CD4-positive, CD25-positive, alpha-beta regulatory T cell (primary cell): ENCODE results near the gene ZNF407. TPM values are rescaled to one million over a fixed set of nuclear protein-coding genes. Genes with fewer than 3 reads are reported as not detected.

Experiments
- ATAC-seq, 2 donors: fragments of 150-1000 bp; cut with Tn5 transposase; one replicate each; pipeline ENCODE4 v1.10.0; 2021; ENCODE audit warnings: low read depth in 2 of 2, moderate number of reproducible peaks in 2 of 2, moderate library complexity in 1 of 2
- DNase-seq, 3 donors: peaks; one replicate each; pipeline versions ENCODE4 v3.0.0 to v3.0.0-alpha.2; 2012 to 2022; ENCODE audit warnings: mixed read lengths in 1 of 3
- H3K27ac ChIP-seq: one replicate; pipeline ENCODE4 v1.7.0; 2013; ENCODE audit warnings: mild to moderate bottlenecking, low read length; ENCODE audit not compliant: insufficient read depth, poor library complexity, severe bottlenecking
- H3K27me3 ChIP-seq: one replicate; pipeline ENCODE4 v1.7.0; 2013; ENCODE audit warnings: low read length; ENCODE audit not compliant: control insufficient read depth, insufficient read depth
- H3K36me3 ChIP-seq: one replicate; pipeline ENCODE4 v1.7.0; 2013; ENCODE audit warnings: mild to moderate bottlenecking, low read length, moderate library complexity; ENCODE audit not compliant: control insufficient read depth, insufficient read depth
- H3K4me1 ChIP-seq: 2 replicates; pipeline ENCODE4 v1.7.0; 2013; ENCODE audit warnings: mild to moderate bottlenecking, low read length; ENCODE audit not compliant: insufficient read depth, control insufficient read depth, poor library complexity, severe bottlenecking
- H3K4me3 ChIP-seq: one replicate; pipeline ENCODE4 v1.7.0; 2013; ENCODE audit warnings: low read depth, mild to moderate bottlenecking, low read length, moderate library complexity
- H3K9me3 ChIP-seq, 2 experiments: 1 replicate in 1 of 2; 2 replicates in 1 of 2; pipeline ENCODE4 v1.7.0; 2013; ENCODE audit warnings: low read length in 2 of 2, mild to moderate bottlenecking in 1 of 2, moderate library complexity in 1 of 2; ENCODE audit not compliant: control insufficient read depth in 2 of 2
- H3K27ac Mint-ChIP-seq, 3 donors: one replicate each; pipeline ENCODE4 v1.8.0; 2020 to 2022; ENCODE audit warnings: mild to moderate bottlenecking in 3 of 3, mixed read lengths in 3 of 3, moderate library complexity in 2 of 3
- H3K27me3 Mint-ChIP-seq: one replicate; pipeline ENCODE4 v1.8.0; 2022; ENCODE audit warnings: mild to moderate bottlenecking, mixed read lengths
- H3K36me3 Mint-ChIP-seq: one replicate; pipeline ENCODE4 v1.8.0; 2020; ENCODE audit warnings: mixed read lengths
- H3K4me1 Mint-ChIP-seq, 4 donors: one replicate each; pipeline ENCODE4 v1.8.0; 2020 to 2022; ENCODE audit warnings: mixed read lengths in 4 of 4, mild to moderate bottlenecking in 1 of 4
- H3K4me3 Mint-ChIP-seq, 4 donors: one replicate each; pipeline ENCODE4 v1.8.0; 2020 to 2022; ENCODE audit warnings: mild to moderate bottlenecking in 4 of 4, mixed read lengths in 4 of 4, moderate library complexity in 3 of 4
- H3K9me3 Mint-ChIP-seq, 7 donors: one replicate each; pipeline ENCODE4 v1.8.0; 2020 to 2022; ENCODE audit warnings: mixed read lengths in 7 of 7, mild to moderate bottlenecking in 3 of 7, moderate library complexity in 2 of 7
- polyA plus RNA-seq, 4 donors: library from polyadenylated mRNA; unstranded; fragments of 300-500 nt; fragmentation: Illumina TruSeq; gene quantifications; one replicate each; pipeline ENCODE4 v1.2.3, GENCODE V29; 2021
- total RNA-seq: library from RNA; stranded (reverse); gene quantifications from one replicate; pipeline ENCODE4 v1.2.3, GENCODE V29; 2022

Gene ZNF407
- total and polyA plus RNA-seq, 5 donors from 2014 or later: 2.0 to 34.0 (median 3.8) TPM

GRCh38 chr18:75009878-75010277 lies 412.2 kb downstream of the ZNF407 start:
- no peak for DNase-seq
- Mint-ChIP-seq H3K4me1 (peaks cover 3 to 10% (median 7%) of the 10 kb centered on the region in 4 donors), H3K9me3 (no peaks in the 10 kb centered on the region), H3K36me3 (peaks cover 8% of the 10 kb centered on the region), H3K4me3 (no peak overlapping the region), H3K27me3 (no peaks in the 10 kb centered on the region), H3K27ac (no peak overlapping the region)
- no peaks in the 10 kb centered on the region for H3K27me3 ChIP-seq
- ATAC-seq: no peak
- H3K27ac ChIP-seq: no peak overlapping the region
- no peaks in the 10 kb centered on the region for H3K9me3 ChIP-seq
- H3K4me1 ChIP-seq: no peaks in the 10 kb centered on the region
- H3K4me3 ChIP-seq: no peak overlapping the region
- no peaks in the 10 kb centered on the region for H3K36me3 ChIP-seq

- no peaks in the 10 kb centered on the region for H3K36me3 ChIP-seq
- no peaks in the 10 kb centered on the region for H3K4me1 ChIP-seq
- H3K4me3 ChIP-seq: no peak overlapping the region
- DNase-seq: no peak
- Mint-ChIP-seq H3K27ac (no peak overlapping the region), H3K27me3 (no peaks in the 10 kb centered on the region), H3K4me3 (no peak overlapping the region), H3K4me1 (peaks cover 3 to 10% (median 7%) of the 10 kb centered on the region in 4 donors), H3K9me3 (no peaks in the 10 kb centered on the region), H3K36me3 (peaks cover 8% of the 10 kb centered on the region)
- no peak overlapping the region for H3K27ac ChIP-seq
- no peaks in the 10 kb centered on the region for H3K9me3 ChIP-seq
- H3K27me3 ChIP-seq: no peaks in the 10 kb centered on the region
- ATAC-seq: no peak
Observed at GRCh38 chr18:75010278-75010677, 412.6 kb downstream of the ZNF407 start.

GRCh38 chr18:75010689-75011088 lies 413.0 kb downstream of the ZNF407 start:
- Mint-ChIP-seq H3K27ac (no peak overlapping the region), H3K4me1 (peaks cover 3 to 10% (median 7%) of the 10 kb centered on the region in 4 donors), H3K27me3 (no peaks in the 10 kb centered on the region), H3K9me3 (no peaks in the 10 kb centered on the region), H3K4me3 (no peak overlapping the region), H3K36me3 (peaks cover 8% of the 10 kb centered on the region)
- H3K27ac ChIP-seq: no peak overlapping the region
- no peaks in the 10 kb centered on the region for H3K36me3 ChIP-seq
- H3K27me3 ChIP-seq: no peaks in the 10 kb centered on the region
- ATAC-seq: no peak
- H3K9me3 ChIP-seq: no peaks in the 10 kb centered on the region
- no peak overlapping the region for H3K4me3 ChIP-seq
- DNase-seq: no peak
- no peaks in the 10 kb centered on the region for H3K4me1 ChIP-seq

GRCh38 chr18:75016025-75016717 lies 418.5 kb downstream of the ZNF407 start:
- H3K9me3 ChIP-seq: no peaks in the 10 kb centered on the region
- ATAC-seq (no peak), DNase-seq (no peak)
- H3K27me3 ChIP-seq: no peaks in the 10 kb centered on the region
- no peak overlapping the region for H3K27ac ChIP-seq
- H3K4me3 Mint-ChIP-seq: peak overlapping the region in 1 of 4 donors; percentile 8
- no peak overlapping the region for H3K4me3 ChIP-seq
- no peaks in the 10 kb centered on the region for H3K9me3 Mint-ChIP-seq
- H3K27ac Mint-ChIP-seq: no peak overlapping the region
- peaks cover 0 to 10% (median 8%) of the 10 kb centered on the region in 4 donors for H3K4me1 Mint-ChIP-seq
- H3K36me3 Mint-ChIP-seq: peaks cover 3% of the 10 kb centered on the region
- no peaks in the 10 kb centered on the region for H3K4me1 ChIP-seq
- H3K27me3 Mint-ChIP-seq: no peaks in the 10 kb centered on the region
- no peaks in the 10 kb centered on the region for H3K36me3 ChIP-seq

GRCh38 chr18:75023473-75023872 lies 425.8 kb downstream of the ZNF407 start:
- H3K27me3 ChIP-seq: no peaks in the 10 kb centered on the region
- H3K4me3 Mint-ChIP-seq: no peak overlapping the region
- ATAC-seq: no peak
- H3K9me3 Mint-ChIP-seq: peaks cover 0 to 2% (median 0%) of the 10 kb centered on the region in 7 donors
- H3K4me1 ChIP-seq: no peaks in the 10 kb centered on the region
- H3K27ac ChIP-seq: no peak overlapping the region
- DNase-seq: no peak
- H3K27me3 Mint-ChIP-seq: no peaks in the 10 kb centered on the region
- H3K36me3 ChIP-seq: no peaks in the 10 kb centered on the region
- no peaks in the 10 kb centered on the region for H3K9me3 ChIP-seq
- H3K4me3 ChIP-seq: no peak overlapping the region
- peaks cover 0 to 9% (median 3%) of the 10 kb centered on the region in 4 donors for H3K4me1 Mint-ChIP-seq
- H3K27ac Mint-ChIP-seq: peak overlapping the region in 1 of 3 donors; percentile 2
- peaks cover 18% of the 10 kb centered on the region for H3K36me3 Mint-ChIP-seq

GRCh38 chr18:75024871-75025270 lies 427.2 kb downstream of the ZNF407 start:
- no peaks in the 10 kb centered on the region for H3K9me3 ChIP-seq
- H3K9me3 Mint-ChIP-seq: peaks cover 0 to 7% (median 2%) of the 10 kb centered on the region in 7 donors
- no peak overlapping the region for H3K4me3 Mint-ChIP-seq
- peaks cover 6% of the 10 kb centered on the region for H3K4me1 ChIP-seq
- no peaks in the 10 kb centered on the region for H3K36me3 ChIP-seq
- H3K4me1 Mint-ChIP-seq: peaks cover 10 to 17% (median 14%) of the 10 kb centered on the region in 4 donors
- no peak overlapping the region for H3K4me3 ChIP-seq
- no peaks in the 10 kb centered on the region for H3K27me3 Mint-ChIP-seq
- DNase-seq (no peak), ATAC-seq (no peak)
- no peak overlapping the region for H3K27ac ChIP-seq
- no peaks in the 10 kb centered on the region for H3K27me3 ChIP-seq
- peaks cover 23% of the 10 kb centered on the region for H3K36me3 Mint-ChIP-seq
- no peak overlapping the region for H3K27ac Mint-ChIP-seq

GRCh38 chr18:75025573-75025972 lies 427.9 kb downstream of the ZNF407 start:
- peaks cover 23% of the 10 kb centered on the region for H3K36me3 Mint-ChIP-seq
- H3K27ac Mint-ChIP-seq: no peak overlapping the region
- ATAC-seq (no peak), DNase-seq (no peak)
- no peaks in the 10 kb centered on the region for H3K36me3 ChIP-seq
- H3K9me3 Mint-ChIP-seq: peaks cover 0 to 7% (median 2%) of the 10 kb centered on the region in 7 donors
- peaks cover 6% of the 10 kb centered on the region for H3K4me1 ChIP-seq
- H3K9me3 ChIP-seq: no peaks in the 10 kb centered on the region
- no peak overlapping the region for H3K4me3 ChIP-seq
- H3K27ac ChIP-seq: no peak overlapping the region
- no peaks in the 10 kb centered on the region for H3K27me3 ChIP-seq
- H3K4me1 Mint-ChIP-seq: peaks cover 12 to 18% (median 17%) of the 10 kb centered on the region in 4 donors
- no peaks in the 10 kb centered on the region for H3K27me3 Mint-ChIP-seq
- H3K4me3 Mint-ChIP-seq: no peak overlapping the region

GRCh38 chr18:75029481-75029880 lies 431.8 kb downstream of the ZNF407 start:
- peak overlapping the region in 2 of 4 donors; percentile 22 to 68 for H3K4me3 Mint-ChIP-seq
- peaks cover 12 to 19% (median 15%) of the 10 kb centered on the region in 4 donors for H3K4me1 Mint-ChIP-seq
- H3K4me3 ChIP-seq: no peak overlapping the region
- no peaks in the 10 kb centered on the region for H3K36me3 ChIP-seq
- DNase-seq (peak in 2 of 3 donors; percentile 33 to 65), ATAC-seq (peak; percentile 40 to 64)
- no peaks in the 10 kb centered on the region for H3K9me3 ChIP-seq
- H3K27me3 ChIP-seq: no peaks in the 10 kb centered on the region
- H3K4me1 ChIP-seq: peaks cover 6% of the 10 kb centered on the region
- no peak overlapping the region for H3K27ac ChIP-seq
- H3K9me3 Mint-ChIP-seq: peaks cover 0 to 7% (median 2%) of the 10 kb centered on the region in 7 donors
- peak overlapping the region; percentile 57 to 85 (median 83) for H3K27ac Mint-ChIP-seq
- H3K27me3 Mint-ChIP-seq: no peaks in the 10 kb centered on the region
- peaks cover 20% of the 10 kb centered on the region for H3K36me3 Mint-ChIP-seq
